Psoas muscle (tissue), 8 donors: ENCODE results near the gene PALM3. TPM values are rescaled to one million over a fixed set of nuclear protein-coding genes. Genes with fewer than 3 reads are reported as not detected.

ENCODE experiments used
- ATAC-seq, 4 donors: fragments of 200-7000 bp; cut with Tn5 transposase; one replicate each; pipeline ENCODE4 v1.9.1; 2020; ENCODE audit warnings: moderate library complexity in 3 of 4, mild to moderate bottlenecking in 2 of 4
- DNase-seq, 2 donors: peaks; one replicate each; pipeline ENCODE4 v3.0.0-alpha.2; 2020
- H3K27ac ChIP-seq: fragments of 200-600 bp; one replicate; pipeline ENCODE4 v1.8.0; 2022
- H3K27me3 ChIP-seq, 3 donors: fragments of 200-600 bp in 1 of 3; one replicate each; pipeline versions ENCODE4 v1.6.1 to v1.8.0; 2013 to 2022; ENCODE audit warnings: low read length in 2 of 3, mild to moderate bottlenecking in 2 of 3, moderate library complexity in 1 of 3; ENCODE audit not compliant: insufficient read depth in 3 of 3
- H3K36me3 ChIP-seq, 2 donors: fragments of 200-600 bp in 1 of 2; one replicate each; pipeline versions ENCODE4 v1.6.1 to v1.8.0; 2013 to 2022; ENCODE audit warnings: low read depth in 1 of 2, mild to moderate bottlenecking in 1 of 2, moderate library complexity in 1 of 2; ENCODE audit not compliant: insufficient read depth in 1 of 2
- H3K4me1 ChIP-seq: fragments of 200-600 bp; one replicate; pipeline ENCODE4 v1.8.0; 2022
- H3K4me3 ChIP-seq: fragments of 200-600 bp; one replicate; pipeline ENCODE4 v1.8.0; 2022; ENCODE audit warnings: mild to moderate bottlenecking
- H3K9me3 ChIP-seq: fragments of 200-600 bp; one replicate; pipeline ENCODE4 v1.8.0; 2022
- CTCF ChIP-seq: fragments of 200-600 bp; IDR thresholded peaks from one replicate; pipeline ENCODE4 v1.8.0; 2022; ENCODE audit warnings: antibody characterized with exemption
- WGBS, 3 donors: extraction: QIAGEN DNeasy Blood & Tissue Kit; methylation state at CpG; one replicate each; pipeline versions ENCODE4 v1.1.6 to v1.1.7; 2013; 5-methylcytosine and 5-hydroxymethylcytosine counted together
- intact Hi-C, 2 donors: fragments of 100-400 bp; cut with DNase I; formaldehyde crosslinking; loops; one replicate each; pipeline versions ENCODE4 v1.11.0 to v1.14.2; 2022
- polyA plus RNA-seq, 3 donors: library from polyadenylated mRNA; stranded (reverse); fragments of 200-250 nt; gene quantifications; one replicate each; pipeline ENCODE4 v1.2.3, GENCODE V29; 2013
- total RNA-seq, 4 donors: library from RNA; stranded (reverse); fragmentation: NEBNext Ultra II Directional in 2 of 4; extraction: Animal tissue kit (Norgen Biotek cat#: 25700) in 2 of 4; gene quantifications; one replicate each; pipeline versions ENCODE4 v1.2.1 to v1.2.4, GENCODE V29; 2021 to 2023
- donor health status: healthy with polysubstance abuse.
- donor health status: DM: no; HTN: no; CAD: no; lungs with moderate emphysema.
- donor health status: Bipolar disorder and iron deficiency.
- donor health status: healthy.
- donor health status: DM: yes; HTN: yes; CAD: no.
- donor health status: DM: no; HTN: no; CAD: no.
- donor health status: DM: no; HTN: no; CAD: no.
- donor health status: DM: yes; HTN: yes; CAD: no.

The PALM3 gene
- total and polyA plus RNA-seq, 7 donors = 0.04 to 0.05 TPM; not detected in 5

GRCh38 chr19:14101003-14101545, 39.2 kb upstream of the PALM3 start:
- no peak for DNase-seq
- 95 to 97% (median 95%) methylated on average over 6 of the region's 6 CpGs for WGBS, 3 donors
- ATAC-seq = no peak
- no peaks in the 10 kb centered on the region for H3K9me3 ChIP-seq
- no peaks in the 10 kb centered on the region for H3K27me3 ChIP-seq
- no peak overlapping the region for H3K27ac ChIP-seq
- H3K4me3 ChIP-seq = no peak overlapping the region
- no peak for TF ChIP-seq CTCF
- intact Hi-C loops = no loop called here
- H3K36me3 ChIP-seq = peaks cover 3 to 98% of the 10 kb centered on the region in 2 donors
- no peaks in the 10 kb centered on the region for H3K4me1 ChIP-seq

GRCh38 chr19:14097532-14098151, 35.8 kb upstream of the PALM3 start:
- Histone ChIP-seq H3K27me3 (no peaks in the 10 kb centered on the region), H3K27ac (no peak overlapping the region), H3K4me1 (no peaks in the 10 kb centered on the region), H3K9me3 (peaks cover 10% of the 10 kb centered on the region), H3K36me3 (peaks cover 3 to 70% of the 10 kb centered on the region in 2 donors), H3K4me3 (no peak overlapping the region)
- ATAC-seq (peak; percentile 23 to 52 (median 34)), DNase-seq (no peak)
- WGBS, 3 donors = 73 to 78% (median 73%) methylated on average over 21 of the region's 21 CpGs
- intact Hi-C loops = no loop called here
- peak; percentile 18 for TF ChIP-seq CTCF

GRCh38 chr19:14096272-14096992, 34.6 kb upstream of the PALM3 start:
- no peak for TF ChIP-seq CTCF
- no peaks in the 10 kb centered on the region for H3K27me3 ChIP-seq
- DNase-seq = no peak
- intact Hi-C loops = no loop called here
- no peak overlapping the region for H3K27ac ChIP-seq
- H3K36me3 ChIP-seq = peaks cover 3 to 58% of the 10 kb centered on the region in 2 donors
- ATAC-seq = peak in 2 of 4 donors; percentile 12 to 28
- peaks cover 5% of the 10 kb centered on the region for H3K4me1 ChIP-seq
- peaks cover 10% of the 10 kb centered on the region for H3K9me3 ChIP-seq
- H3K4me3 ChIP-seq = no peak overlapping the region
- WGBS, 3 donors = 92 to 99% (median 94%) methylated on average over 8 to 11 of the region's 11 CpGs

DNA sequence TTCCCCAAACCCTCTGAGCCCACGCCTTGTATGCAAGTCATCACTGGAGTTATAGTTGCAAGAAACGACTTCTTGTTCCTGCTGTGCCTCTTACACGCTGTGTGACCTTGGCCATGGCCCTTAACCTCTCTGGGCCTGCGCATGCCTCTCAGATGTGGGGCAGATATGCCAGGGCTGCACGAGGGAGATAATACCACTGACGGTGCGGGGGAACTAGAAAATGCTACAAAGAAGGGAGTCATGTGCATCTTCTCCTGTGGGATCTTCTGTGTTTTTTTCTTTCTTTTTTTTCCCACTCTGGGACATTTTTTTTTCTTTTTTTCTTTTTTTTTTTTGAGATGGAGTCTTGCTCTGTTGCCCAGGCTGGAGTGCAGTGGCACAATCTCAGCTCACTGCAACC, 33.0 kb upstream of the PALM3 start:
- intact Hi-C loops = no loop called here
- DNase-seq = no peak
- 88% methylated on average over 7 of the region's 7 CpGs for WGBS, 3 donors
- Histone ChIP-seq H3K27me3 (no peaks in the 10 kb centered on the region), H3K4me3 (no peak overlapping the region), H3K36me3 (peaks cover 0 to 42% of the 10 kb centered on the region in 2 donors), H3K27ac (no peak overlapping the region), H3K4me1 (peaks cover 6% of the 10 kb centered on the region), H3K9me3 (peaks cover 10% of the 10 kb centered on the region)
- no peak for TF ChIP-seq CTCF
- no peak for ATAC-seq
